Measurements from ENCODE around the gene C5orf24. TPM values are rescaled to one million over a fixed set of nuclear protein-coding genes. Genes with fewer than 3 reads are reported as not detected.

Gene C5orf24
- total and polyA plus RNA-seq, 10 of the 15 experiments (the other 5 are each of a cell fraction or from before 2014, with no cell fraction given): 5.4 to 26.8 (median 15.6) TPM

GRCh38 chr5:134817006-134817405 is 28.8 kb upstream of the C5orf24 start (continued):
- TF ChIP-seq ZBTB4 (CRISPR knock-in tag; IDR thresholded peaks at IDR 0.05): no peak

- ATAC-seq (no peak), FAIRE-seq (no peak), DNase-seq (ENCODE audit: low read depth, low spot score) (no peak)
- Histone ChIP-seq H3K27me3 (replicated peaks in 1 of 2; ENCODE audit: control insufficient read depth in 2 of 2, insufficient read depth in 2 of 2, low read length in 1 of 2) (no peaks in the 10 kb centered on the region), H3K4me2 (ENCODE audit: control insufficient read depth, insufficient read depth) (no peak overlapping the region), H3K27ac (ENCODE audit: control insufficient read depth, insufficient read depth) (no peak overlapping the region), H3K4me1 (ENCODE audit: control insufficient read depth, insufficient read depth, low read length) (peaks cover 3% of the 10 kb centered on the region; the same call in 1 of the 2 replicates), H3K9me3 (replicated peaks; ENCODE audit: control insufficient read depth, insufficient read depth, low read length) (no peaks in the 10 kb centered on the region), H3K9ac (ENCODE audit: control insufficient read depth, insufficient read depth, low read length) (no peak overlapping the region), H2AFZ (ENCODE audit: control insufficient read depth, low read depth, low read length) (no peak overlapping the region), H3K4me3 (no peak overlapping the region), H3K79me2 (ENCODE audit: control insufficient read depth, insufficient read depth, low read length) (no peaks in the 10 kb centered on the region), H4K20me1 (ENCODE audit: control insufficient read depth, insufficient read depth) (no peaks in the 10 kb centered on the region), H3K36me3 (ENCODE audit: control insufficient read depth in 2 of 2, insufficient read depth in 2 of 2, low read length in 1 of 2) (peaks cover 3 to 12% of the 10 kb centered on the region in 2 experiments)
- RAD21 ChIA-PET (ENCODE audit: unreplicated experiment): no interaction called here
- 97% methylated on average over 4 of the region's 4 CpGs for WGBS (ENCODE audit: insufficient coverage, insufficient replicate concordance, low lambda C conversion rate, missing lambda C conversion rate)
- no TSS peak for BruUV-seq (replicated peaks)
- CTCF ChIA-PET: no interaction called here
- POLR2A ChIA-PET: no interaction called here
- intact Hi-C loops (cut with micrococcal nuclease; ENCODE audit: unreplicated experiment): no loop called here
- SMC1A ChIA-PET (ENCODE audit: uncharacterized antibody, unreplicated experiment): no interaction called here
- in situ Hi-C loops (cut with MboI): no loop called here
- TF ChIP-seq POU2F2 (IDR thresholded peaks at IDR 0.05; ENCODE audit: borderline replicate concordance, low read depth, low read length) (no peak), DPF2 (IDR thresholded peaks at IDR 0.05) (no peak), MEF2B (IDR thresholded peaks at IDR 0.05; ENCODE audit: partially characterized antibody, poor library complexity, severe bottlenecking) (no peak), IKZF2 (IDR thresholded peaks at IDR 0.05) (no peak), MYC (IDR thresholded peaks at IDR 0.05; ENCODE audit: insufficient read depth, insufficient read length, insufficient replicate concordance, low read length, severe bottlenecking) (no peak), TBL1XR1 (IDR thresholded peaks at IDR 0.05; ENCODE audit: low read depth, low read length) (no peak), BMI1 (IDR thresholded peaks at IDR 0.05; ENCODE audit: borderline replicate concordance) (no peak), RAD21 (IDR thresholded peaks at IDR 0.05; ENCODE audit: insufficient read depth, low read depth, low read length) (no peak), ZBTB4 (CRISPR knock-in tag; IDR thresholded peaks at IDR 0.05) (no peak), ZNF592 (IDR thresholded peaks at IDR 0.05) (no peak)
These were observed 27.0 kb upstream of the C5orf24 start for GRCh38 chr5:134818776-134819175.

All from GM12878 (cell line).